ENCODE data around the gene WDR43.

The WDR43 gene

GRCh38 chr2:28994679-28995078, 100.2 kb downstream of the WDR43 start:
- DNase-seq = no peak

- DNase-seq = no peak
These were observed 101.6 kb downstream of the WDR43 start for GRCh38 chr2:28995765-28996750.

GRCh38 chr2:28997237-28997846, 102.9 kb downstream of the WDR43 start:
- no peak for DNase-seq

Measured in CD4-positive, alpha-beta T cell treated with Interleukin-15 for 1 hour (primary cell).